ENCODE results near the gene OXT. TPM values are rescaled to one million over a fixed set of nuclear protein-coding genes. Genes with fewer than 3 reads are reported as not detected.

Gene OXT
- total and polyA plus RNA-seq, 9 donors, result 0.61 to 0.86 TPM; not detected in 7

GRCh38 chr20:3119044-3119443 is 47.6 kb downstream of the OXT start:
- Histone ChIP-seq H3K4me1 (ENCODE audit: insufficient read depth) (no peaks in the 10 kb centered on the region), H3K4me3 (no peak overlapping the region), H3K27me3 (no peaks in the 10 kb centered on the region), H3K9me3 (no peaks in the 10 kb centered on the region), H3K27ac (no peak overlapping the region), H3K36me3 (no peaks in the 10 kb centered on the region)
- intact Hi-C loops (cut with DNase I), result loop anchor here in 3 of 4 donors (5.0 to 10.0 kb wide), 2 partner anchors 64 to 67 kb away; no protein-coding TSS in a partner anchor
- 33 to 42% (median 42%) methylated on average over 5 of the region's 5 CpGs for WGBS, 3 donors
- no peak for DNase-seq
- TF ChIP-seq POLR2A (IDR thresholded peaks at IDR 0.05) (no peak), EP300 (IDR thresholded peaks at IDR 0.05) (no peak), CTCF (IDR thresholded peaks at IDR 0.05) (no peak)

DNA sequence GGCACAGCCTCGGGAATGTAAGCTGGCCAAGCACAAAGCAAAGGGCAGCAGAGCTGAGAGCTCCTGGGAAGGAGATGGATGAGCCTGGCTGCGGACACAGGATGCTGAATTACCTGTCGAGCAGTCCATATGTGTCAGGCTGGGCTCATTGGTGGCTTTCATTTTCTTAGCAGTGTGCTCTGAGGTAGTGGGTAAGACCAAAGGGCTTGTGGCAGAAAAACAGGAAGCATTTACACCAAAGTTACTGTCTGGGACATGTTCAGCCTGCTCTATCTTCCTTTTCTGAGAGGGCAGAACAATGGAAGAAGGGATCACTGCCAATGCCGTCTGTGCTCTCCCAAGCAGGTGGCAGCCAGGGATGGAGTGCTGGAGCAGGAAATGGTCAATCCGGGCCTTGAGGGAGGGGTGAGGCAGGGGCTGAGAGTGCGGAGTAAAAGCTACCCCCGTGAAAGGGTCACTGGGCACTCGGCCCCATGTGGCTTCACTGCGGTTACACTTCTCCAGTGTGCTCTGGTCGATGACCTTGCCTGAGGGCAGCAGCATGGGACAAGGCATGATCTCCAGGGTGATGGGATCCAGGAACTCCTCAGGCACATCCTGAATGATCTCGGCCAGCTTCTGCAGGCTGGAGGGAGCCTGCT is 50.0 kb downstream of the OXT start:
- DNase-seq, result no peak
- no peaks in the 10 kb centered on the region for H3K27me3 ChIP-seq
- intact Hi-C loops (cut with DNase I), result loop anchor here in 1 of 4 donors (5.0 kb wide), 1 partner anchor 994 kb away; no protein-coding TSS in a partner anchor
- no peak overlapping the region for H3K27ac ChIP-seq
- TF ChIP-seq CTCF (IDR thresholded peaks at IDR 0.05), result no peak
- no peak for TF ChIP-seq EP300 (IDR thresholded peaks at IDR 0.05)
- TF ChIP-seq POLR2A (IDR thresholded peaks at IDR 0.05), result no peak
- H3K36me3 ChIP-seq, result no peaks in the 10 kb centered on the region
- no peak overlapping the region for H3K4me3 ChIP-seq
- no peaks in the 10 kb centered on the region for H3K4me1 ChIP-seq (ENCODE audit: insufficient read depth)
- H3K9me3 ChIP-seq, result no peaks in the 10 kb centered on the region
- 71 to 84% (median 83%) methylated on average over 11 of the region's 11 CpGs for WGBS, 3 donors

Other genes starting within 250 kb of the OXT start
- gene PCED1A, start 231.0 kb upstream of the OXT start, total RNA-seq, result 10 to 100 TPM; 32.9 to 58.0 (median 39.1) TPM
- 10 to 100 TPM in 1 of 2 donors, 1 to 10 TPM in 1; 6.0 to 44.0 TPM for gene PCED1A, start 231.0 kb upstream of the OXT start, polyA plus RNA-seq
- 10 to 100 TPM; 15.6 to 44.1 (median 31.4) TPM for gene VPS16, start 230.9 kb upstream of the OXT start, total RNA-seq
- gene VPS16, start 230.9 kb upstream of the OXT start, polyA plus RNA-seq, result 10 to 100 TPM; 16.8 to 30.7 TPM
- gene PTPRA, start 198.1 kb upstream of the OXT start, total RNA-seq, result 10 to 100 TPM; 40.7 to 78.7 (median 71.8) TPM
- gene PTPRA, start 198.1 kb upstream of the OXT start, polyA plus RNA-seq, result 100 to 1,000 TPM in 1 of 2 donors, 10 to 100 TPM in 1; 43.3 to 178 TPM
- gene GNRH2, start 28.0 kb upstream of the OXT start, total RNA-seq, result 1 to 10 TPM in 1 of 7 donors, under 1 TPM in 4, not detected in 2; 0.73 to 1.2 (median 0.95) TPM
- gene GNRH2, start 28.0 kb upstream of the OXT start, polyA plus RNA-seq, result 1 to 10 TPM in 1 of 2 donors, not detected in 1; 2.2 TPM
- gene MRPS26, start 25.6 kb upstream of the OXT start, total RNA-seq, result 10 to 100 TPM; 40.8 to 65.8 (median 51.9) TPM
- gene MRPS26, start 25.6 kb upstream of the OXT start, polyA plus RNA-seq, result 10 to 100 TPM; 18.4 to 65.6 TPM
- not detected for gene AVP, start 13.1 kb downstream of the OXT start, total RNA-seq
- not detected for gene AVP, start 13.1 kb downstream of the OXT start, polyA plus RNA-seq
- 10 to 100 TPM in 5 of 7 donors, 1 to 10 TPM in 2; 8.8 to 13.2 (median 11.8) TPM for gene FASTKD5, start 88.2 kb downstream of the OXT start, total RNA-seq
- gene FASTKD5, start 88.2 kb downstream of the OXT start, polyA plus RNA-seq, result 10 to 100 TPM in 1 of 2 donors, 1 to 10 TPM in 1; 9.4 to 15.2 TPM
- 10 to 100 TPM in 1 of 7 donors, 1 to 10 TPM in 6; 4.2 to 10.2 (median 7.3) TPM for gene UBOX5, start 88.2 kb downstream of the OXT start, total RNA-seq
- gene UBOX5, start 88.2 kb downstream of the OXT start, polyA plus RNA-seq, result 1 to 10 TPM; 5.2 to 5.5 TPM
- 10 to 100 TPM; 13.2 to 27.4 (median 18.2) TPM for gene LZTS3, start 101.9 kb downstream of the OXT start, total RNA-seq
- gene LZTS3, start 101.9 kb downstream of the OXT start, polyA plus RNA-seq, result 10 to 100 TPM in 1 of 2 donors, 1 to 10 TPM in 1; 4.2 to 22.8 TPM
- gene DDRGK1, start 133.1 kb downstream of the OXT start, total RNA-seq, result 10 to 100 TPM; 44.2 to 63.9 (median 52.5) TPM
- 10 to 100 TPM; 38.5 to 60.6 TPM for gene DDRGK1, start 133.1 kb downstream of the OXT start, polyA plus RNA-seq
- gene ITPA, start 137.9 kb downstream of the OXT start, total RNA-seq, result 10 to 100 TPM; 19.2 to 55.3 (median 37.3) TPM
- gene ITPA, start 137.9 kb downstream of the OXT start, polyA plus RNA-seq, result 10 to 100 TPM; 15.8 to 29.7 TPM
- gene SLC4A11, start 167.6 kb downstream of the OXT start, total RNA-seq, result 10 to 100 TPM in 1 of 7 donors, 1 to 10 TPM in 2, under 1 TPM in 3, not detected in 1; 0.12 to 10.2 (median 1.3) TPM
- under 1 TPM; 0.17 to 0.55 TPM for gene SLC4A11, start 167.6 kb downstream of the OXT start, polyA plus RNA-seq